ENCODE data around the gene TTLL5. TPM values are rescaled to one million over a fixed set of nuclear protein-coding genes. Genes with fewer than 3 reads are reported as not detected.

The TTLL5 gene
- total RNA-seq = 10 to 100 TPM; 36.3 to 61.8 (median 36.7) TPM

GRCh38 chr14:75660630-75661498 lies at the start of gene TTLL5, which contains the start of gene ERG28:
TSS of gene TTLL5 (plus strand) at chr14:75661246. CDS start at chr14:75663150, 1,904 bp downstream.
TSS of gene ERG28 (minus strand) at chr14:75660876. CDS start at chr14:75657502, 3,374 bp downstream.
- peak; percentile 87 to 98 for TF ChIP-seq EP300 (IDR thresholded peaks at IDR 0.05)
- peak; percentile 44 to 69 for TF ChIP-seq POLR2A (IDR thresholded peaks at IDR 0.05)
- TF ChIP-seq CTCF (IDR thresholded peaks at IDR 0.05) = peak in 2 of 5 experiments; percentile 16 to 40
- peak within 1 kb of the TSS; percentile 81 to 96 (median 90) for H3K27ac ChIP-seq
- peak within 1 kb of the TSS; percentile 68 to 96 (median 88) for H3K4me3 ChIP-seq
- H3K36me3 ChIP-seq = peaks cover 0 to 5% (median 0%) of the 10 kb centered on the region in 3 donors
- H3K4me1 ChIP-seq = peaks cover 0 to 36% (median 11%) of the 10 kb centered on the region in 4 donors
- WGBS, 2 donors = 0% methylated on average over 46 to 58 of the region's 60 CpGs
- no peaks in the 10 kb centered on the region for H3K27me3 ChIP-seq
- H3K9me3 ChIP-seq = no peaks in the 10 kb centered on the region
- DNase-seq (ENCODE audit: low spot score in 2 of 2) = peak; percentile 91 to 94

GRCh38 chr14:75612157-75612556 lies 48.9 kb upstream of the TTLL5 start:
- TF ChIP-seq POLR2A (IDR thresholded peaks at IDR 0.05) (no peak), EP300 (IDR thresholded peaks at IDR 0.05) (no peak), CTCF (IDR thresholded peaks at IDR 0.05) (no peak)
- Histone ChIP-seq H3K27me3 (no peaks in the 10 kb centered on the region), H3K4me1 (peaks cover 0 to 81% (median 30%) of the 10 kb centered on the region in 4 donors), H3K36me3 (no peaks in the 10 kb centered on the region), H3K27ac (peak overlapping the region in 2 of 4 donors; percentile 86 to 87), H3K9me3 (peaks cover 0 to 5% (median 0%) of the 10 kb centered on the region in 4 donors), H3K4me3 (no peak overlapping the region)
- WGBS, 2 donors = 57 to 58% methylated on average over 4 of the region's 4 CpGs
- no peak for DNase-seq (ENCODE audit: low spot score in 2 of 2)

- Histone ChIP-seq H3K4me1 (peaks cover 0 to 73% (median 26%) of the 10 kb centered on the region in 4 donors), H3K27ac (no peak overlapping the region), H3K36me3 (no peaks in the 10 kb centered on the region), H3K27me3 (no peaks in the 10 kb centered on the region), H3K9me3 (no peaks in the 10 kb centered on the region), H3K4me3 (no peak overlapping the region)
- 61 to 69% methylated on average over 4 of the region's 4 CpGs for WGBS, 2 donors
- no peak for TF ChIP-seq CTCF (IDR thresholded peaks at IDR 0.05)
- no peak for TF ChIP-seq POLR2A (IDR thresholded peaks at IDR 0.05)
- TF ChIP-seq EP300 (IDR thresholded peaks at IDR 0.05) = peak in 1 of 2 donors; percentile 37
- DNase-seq (ENCODE audit: low spot score in 2 of 2) = no peak
Measured at GRCh38 chr14:75614179-75614578, 46.9 kb upstream of the TTLL5 start.

- peaks cover 0 to 73% (median 21%) of the 10 kb centered on the region in 4 donors for H3K4me1 ChIP-seq
- no peaks in the 10 kb centered on the region for H3K27me3 ChIP-seq
- peak overlapping the region in 2 of 4 donors; percentile 7 to 23 for H3K27ac ChIP-seq
- WGBS, 2 donors = 65% methylated on average over 4 of the region's 4 CpGs
- no peak overlapping the region for H3K4me3 ChIP-seq
- no peaks in the 10 kb centered on the region for H3K9me3 ChIP-seq
- no peaks in the 10 kb centered on the region for H3K36me3 ChIP-seq
- TF ChIP-seq EP300 (IDR thresholded peaks at IDR 0.05) (peak in 1 of 2 donors; percentile 59), POLR2A (IDR thresholded peaks at IDR 0.05) (no peak)
- no peak for DNase-seq (ENCODE audit: low spot score in 2 of 2)
Measured at GRCh38 chr14:75615200-75615599, 45.8 kb upstream of the TTLL5 start.

- DNase-seq (ENCODE audit: low spot score in 2 of 2) = no peak
- H3K27me3 ChIP-seq = no peaks in the 10 kb centered on the region
- TF ChIP-seq CTCF (IDR thresholded peaks at IDR 0.05) (no peak), POLR2A (IDR thresholded peaks at IDR 0.05) (no peak)
- H3K4me3 ChIP-seq = no peak overlapping the region
- peaks cover 0 to 57% (median 19%) of the 10 kb centered on the region in 4 donors for H3K4me1 ChIP-seq
- H3K27ac ChIP-seq = peak overlapping the region in 2 of 4 donors; percentile 44 to 66
- no peaks in the 10 kb centered on the region for H3K36me3 ChIP-seq
- no peaks in the 10 kb centered on the region for H3K9me3 ChIP-seq
- 72 to 88% methylated on average over 1 of the region's 1 CpG for WGBS, 2 donors
Measured at GRCh38 chr14:75619548-75619947, 41.5 kb upstream of the TTLL5 start.

Data from tibial nerve (tissue), 4 donors.